RWPE1 (cell line): ENCODE measurements around the gene CYLD.

ENCODE experiments used
- CTCF ChIA-PET: fragments of 350-600 bp; sonication (Branson Sonifier 250); formaldehyde crosslinking; extraction: SDS; loops from one replicate; lab custom pipeline; 2021; lab: Yijun Ruan, JAX
- POLR2A ChIA-PET: fragments of 400-600 bp; formaldehyde crosslinking; extraction: SDS; loops from one replicate; lab custom pipeline; 2020; ENCODE audit warnings: antibody characterized with exemption; ENCODE audit not compliant: low non-redundant PET; lab: Yijun Ruan, JAX
- DNase-seq: peaks from one replicate; pipeline ENCODE4 v3.0.0; 2012; ENCODE audit warnings: low spot score
- H3K27ac ChIP-seq: fragments of 450-650 bp; 2 replicates; pipeline ENCODE4 v1.5.1; 2017
- CTCF ChIP-seq: fragments of 450-650 bp; conservative IDR thresholded peaks from 2 replicates; pipeline ENCODE4 v1.5.1; 2017; ENCODE audit warnings: low read depth, mild to moderate bottlenecking

CYLD gene

GRCh38 chr16:50835358-50836060 is 93.6 kb downstream of the CYLD start:
- ChIA-PET CTCF (interaction anchor here (0.6 to 0.7 kb wide), 2 partner anchors 29 to 470 kb away, joined by 4 read pairs; no protein-coding TSS in a partner anchor), POLR2A (no interaction called here)
- TF ChIP-seq CTCF, result no peak
- no peak for DNase-seq
- H3K27ac ChIP-seq, result no peak overlapping the region

- DNase-seq, result no peak
- no peak overlapping the region for H3K27ac ChIP-seq
- CTCF ChIA-PET, result interaction anchor here (0.6 to 0.7 kb wide), 2 partner anchors 30 to 470 kb away, joined by 4 read pairs; no protein-coding TSS in a partner anchor
- POLR2A ChIA-PET, result no interaction called here
- no peak for TF ChIP-seq CTCF
These were observed 94.3 kb downstream of the CYLD start for GRCh38 chr16:50836121-50836621.

- ChIA-PET CTCF (no interaction called here), POLR2A (no interaction called here)
- TF ChIP-seq CTCF, result no peak
- no peak for DNase-seq
- no peak overlapping the region for H3K27ac ChIP-seq
These were observed 95.4 kb downstream of the CYLD start for GRCh38 chr16:50837324-50837723.

GRCh38 chr16:50838165-50838564 is 96.3 kb downstream of the CYLD start:
- H3K27ac ChIP-seq, result no peak overlapping the region
- TF ChIP-seq CTCF, result no peak
- DNase-seq, result no peak
- CTCF ChIA-PET, result no interaction called here
- POLR2A ChIA-PET, result no interaction called here

- TF ChIP-seq CTCF, result no peak
- no peak overlapping the region for H3K27ac ChIP-seq
- ChIA-PET CTCF (interaction anchor here (0.6 kb wide), 2 partner anchors 23 to 145 kb away, joined by 3 read pairs; no protein-coding TSS in a partner anchor), POLR2A (no interaction called here)
- DNase-seq, result no peak
These were observed 97.0 kb downstream of the CYLD start for GRCh38 chr16:50838885-50839284.

GRCh38 chr16:50839356-50839755 is 97.5 kb downstream of the CYLD start:
- H3K27ac ChIP-seq, result no peak overlapping the region
- DNase-seq, result no peak
- no peak for TF ChIP-seq CTCF
- CTCF ChIA-PET, result interaction anchor here (0.6 kb wide), 2 partner anchors 23 to 145 kb away, joined by 3 read pairs; no protein-coding TSS in a partner anchor
- POLR2A ChIA-PET, result no interaction called here
